ENCODE data around the gene DHRS7B.
A peak's percentile ranks its signal among the peaks of the same experiment; 100 is the strongest.
"Not testable (repeated sequence)": the region's sequence is repeated elsewhere in the genome, so short reads cannot be mapped to it uniquely, and the experiment has no call there.

Gene DHRS7B

GRCh38 chr17:21126645-21127508 lies at the start of gene DHRS7B:
TSS of gene DHRS7B (plus strand) at chr17:21126964. CDS start at chr17:21126972, 8 bp downstream.
- DNase-seq, result peak; percentile 99

- DNase-seq, result no peak
These were observed 49.5 kb upstream of the DHRS7B start for GRCh38 chr17:21077281-21077680.

GRCh38 chr17:21078016-21078780 lies 48.6 kb upstream of the DHRS7B start:
- no peak for DNase-seq

- no peak for DNase-seq
These were observed 47.6 kb upstream of the DHRS7B start for GRCh38 chr17:21079196-21079595.

GRCh38 chr17:21082001-21082436 lies 44.7 kb upstream of the DHRS7B start:
- peak; percentile 28 for DNase-seq

- not testable (repeated sequence) for DNase-seq
These were observed 41.5 kb upstream of the DHRS7B start for GRCh38 chr17:21085280-21085679.

- no peak for DNase-seq
These were observed 41.1 kb upstream of the DHRS7B start for GRCh38 chr17:21085707-21086106.

GRCh38 chr17:21089145-21089544 lies 37.6 kb upstream of the DHRS7B start:
- DNase-seq, result no peak

GRCh38 chr17:21089933-21090901 lies 36.5 kb upstream of the DHRS7B start:
- DNase-seq, result no peak

GRCh38 chr17:21090902-21091618 lies 35.7 kb upstream of the DHRS7B start:
- no peak for DNase-seq

GRCh38 chr17:21094298-21094704 lies 32.5 kb upstream of the DHRS7B start:
- DNase-seq, result no peak

- DNase-seq, result no peak
These were observed 31.0 kb upstream of the DHRS7B start for GRCh38 chr17:21095735-21096134.

- DNase-seq, result no peak
These were observed 29.9 kb upstream of the DHRS7B start for GRCh38 chr17:21096874-21097273.

- peak; percentile 92 for DNase-seq
These were observed 27.7 kb upstream of the DHRS7B start for GRCh38 chr17:21098934-21099689.

- no peak for DNase-seq
These were observed 26.1 kb upstream of the DHRS7B start for GRCh38 chr17:21100636-21101035.

- DNase-seq, result no peak
These were observed 22.2 kb upstream of the DHRS7B start for GRCh38 chr17:21104608-21105007.

GRCh38 chr17:21105064-21105894 lies 21.5 kb upstream of the DHRS7B start:
- no peak for DNase-seq

- no peak for DNase-seq
These were observed 20.4 kb upstream of the DHRS7B start for GRCh38 chr17:21106316-21106715.

- DNase-seq, result not testable (repeated sequence)
These were observed 19.6 kb upstream of the DHRS7B start for GRCh38 chr17:21107067-21107650.

- no peak for DNase-seq
These were observed 18.1 kb upstream of the DHRS7B start for GRCh38 chr17:21108651-21109050.

Data from NCI-H146 (cell line).